HG02840 (cell line): ENCODE data around the gene SLC38A5.
"Not testable (repeated sequence)": the region's sequence is repeated elsewhere in the genome, so short reads cannot be mapped to it uniquely, and the experiment has no call there.

Experiments
- ATAC-seq: cut with Tn5 transposase; IDR thresholded peaks from one replicate; pipeline ENCODE4 v1.9.1; 2021; ENCODE audit warnings: mild to moderate bottlenecking, moderate library complexity, moderate number of reproducible peaks; ENCODE audit not compliant: unreplicated experiment, low FRiP score

The SLC38A5 gene

DNA sequence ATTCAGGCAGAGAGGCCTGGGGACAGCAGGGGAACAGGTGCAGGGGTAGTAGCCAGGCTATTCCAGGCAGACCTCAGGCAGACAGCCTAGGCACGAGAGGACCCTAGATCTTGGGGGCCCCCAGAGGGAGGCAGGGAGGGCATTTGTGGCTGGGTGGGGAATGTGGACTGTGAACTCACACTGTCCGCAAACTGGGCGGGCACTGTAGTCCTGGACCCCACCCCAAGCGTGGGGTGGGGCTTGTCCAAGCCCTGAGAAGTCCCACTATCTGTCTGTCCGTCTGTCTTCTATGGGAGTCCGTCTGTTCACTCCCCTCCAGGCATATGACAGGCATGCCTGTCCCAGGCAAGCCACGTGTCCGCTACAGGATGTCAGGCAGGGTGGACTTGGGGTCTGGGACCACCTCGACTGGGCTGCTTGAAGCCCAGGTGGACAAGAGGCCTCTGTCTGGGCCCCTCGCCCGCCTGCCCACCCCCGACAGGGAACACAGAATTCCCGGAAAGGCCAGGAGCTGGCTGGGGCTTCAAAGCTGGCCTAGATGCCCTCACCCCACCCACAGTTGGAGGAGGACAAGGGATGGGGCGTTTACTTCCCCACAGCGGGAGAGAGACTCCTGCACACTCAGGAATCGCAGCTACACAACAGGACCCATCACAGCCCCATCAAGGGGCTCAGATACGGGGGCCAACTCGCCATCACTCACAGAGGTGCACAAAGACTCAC lies at the start of gene SLC38A5:
Gene SLC38A5 (minus strand): TSS at position 151 of the 723 bp plus-strand sequence. CDS start 2,336 bp downstream, outside the sequence.
- ATAC-seq, result no peak

DNA sequence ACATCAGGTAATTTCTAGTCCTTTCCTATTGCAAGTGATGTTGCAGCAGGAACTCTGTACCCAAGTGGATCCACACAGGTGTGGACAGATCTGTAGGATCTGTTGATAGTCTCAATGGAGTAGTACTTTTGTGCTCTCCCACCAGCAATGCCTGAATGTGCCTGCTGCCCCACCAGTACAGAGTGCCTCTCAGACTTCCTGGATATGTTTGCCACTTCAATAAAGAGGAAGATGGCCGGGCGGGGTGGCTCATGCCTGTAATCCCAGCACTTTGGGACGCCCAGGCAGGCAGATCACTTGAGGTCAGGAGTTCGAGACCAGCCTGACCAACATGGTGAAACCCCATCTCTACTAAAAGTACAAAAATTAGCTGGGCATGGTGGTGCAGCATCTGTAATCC lies 49.4 kb upstream of the SLC38A5 start:
- ATAC-seq, result not testable (repeated sequence)

DNA sequence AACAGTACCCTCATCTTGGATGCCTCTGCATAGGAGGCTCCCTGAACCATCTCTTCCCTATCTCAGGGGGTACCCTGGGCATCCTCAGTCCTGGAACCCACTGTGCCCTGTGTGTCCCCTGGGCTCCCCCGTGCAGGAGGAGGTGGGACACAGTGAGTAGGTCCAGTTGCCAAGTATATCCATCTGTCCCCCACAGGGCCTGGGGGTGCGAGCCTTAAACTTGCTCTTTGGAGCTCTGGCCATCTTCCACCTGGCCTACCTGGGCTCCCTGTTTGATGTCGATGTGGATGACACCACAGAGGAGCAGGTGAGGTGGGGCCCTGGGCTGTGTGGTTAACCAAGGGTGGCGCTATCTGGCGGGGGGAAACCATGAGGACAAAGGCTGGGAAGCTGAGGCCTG lies 46.9 kb upstream of the SLC38A5 start:
- ATAC-seq, result no peak

DNA sequence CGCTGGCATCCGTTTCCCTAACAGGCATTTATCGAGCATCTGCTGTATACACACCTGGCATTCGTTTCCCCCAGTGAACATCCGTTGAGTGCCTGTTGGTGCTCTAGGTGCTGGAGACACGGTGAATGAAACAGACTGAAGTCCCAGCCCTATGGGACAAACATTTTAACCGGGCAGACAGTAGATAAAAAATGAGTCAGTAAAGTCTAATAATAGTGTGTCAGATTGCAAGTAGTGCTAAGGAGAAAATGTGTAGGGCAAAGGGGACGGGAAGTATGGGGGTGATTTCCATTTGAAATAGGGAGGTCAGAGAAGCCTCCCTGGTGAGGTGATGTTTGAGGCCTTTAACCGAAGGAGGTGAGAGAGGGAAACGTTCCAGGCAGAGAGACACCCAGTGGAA lies 46.2 kb upstream of the SLC38A5 start:
- ATAC-seq, result no peak

DNA sequence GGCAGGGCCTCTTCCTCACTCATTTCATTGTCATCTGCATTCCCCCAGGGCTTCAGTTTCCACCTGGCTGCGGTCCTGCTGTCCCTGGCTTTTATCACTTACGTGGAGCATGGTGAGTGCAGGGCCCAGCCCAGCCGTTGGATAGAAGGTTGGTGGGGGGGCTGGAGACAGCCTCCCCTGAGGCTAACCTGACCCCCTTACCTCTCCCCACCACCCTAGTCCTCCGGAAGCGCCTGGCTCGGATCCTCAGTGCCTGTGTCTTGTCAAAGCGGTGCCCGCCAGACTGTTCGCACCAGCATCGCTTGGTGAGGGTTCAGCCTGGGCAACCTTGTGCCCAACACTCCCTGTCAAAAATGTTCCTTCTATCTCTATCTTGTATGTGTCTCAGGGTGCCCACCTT lies 45.8 kb upstream of the SLC38A5 start:
- no peak for ATAC-seq

DNA sequence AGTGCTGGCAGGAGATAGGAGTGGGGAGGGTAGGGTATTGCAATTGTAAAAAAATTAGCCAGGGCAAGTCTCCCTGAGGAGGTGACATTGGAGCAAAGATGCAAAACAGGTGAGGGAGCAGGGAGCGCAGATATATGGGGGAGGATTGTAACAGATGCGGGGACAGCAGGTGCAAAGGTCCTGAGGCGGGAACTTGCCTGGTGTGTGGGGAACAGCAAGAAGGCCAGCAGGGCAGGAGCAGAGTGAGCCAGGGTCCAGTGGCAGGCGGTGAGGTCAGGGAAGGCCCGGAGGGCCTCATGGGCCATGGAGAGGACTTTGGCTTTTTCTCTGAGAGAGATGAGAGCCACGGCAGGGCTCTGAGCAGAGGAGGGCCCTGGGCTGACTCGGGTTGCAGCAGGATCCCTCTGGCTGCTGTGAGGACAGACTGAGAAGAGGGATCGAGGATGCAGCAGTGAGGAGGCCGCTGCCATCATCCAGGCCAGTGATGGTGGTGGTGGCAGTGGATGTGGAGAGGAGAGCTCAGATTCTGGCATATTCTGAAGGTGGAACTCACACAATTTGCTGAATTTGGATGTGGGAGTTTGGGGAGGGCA lies 44.9 kb upstream of the SLC38A5 start:
- ATAC-seq, result no peak

DNA sequence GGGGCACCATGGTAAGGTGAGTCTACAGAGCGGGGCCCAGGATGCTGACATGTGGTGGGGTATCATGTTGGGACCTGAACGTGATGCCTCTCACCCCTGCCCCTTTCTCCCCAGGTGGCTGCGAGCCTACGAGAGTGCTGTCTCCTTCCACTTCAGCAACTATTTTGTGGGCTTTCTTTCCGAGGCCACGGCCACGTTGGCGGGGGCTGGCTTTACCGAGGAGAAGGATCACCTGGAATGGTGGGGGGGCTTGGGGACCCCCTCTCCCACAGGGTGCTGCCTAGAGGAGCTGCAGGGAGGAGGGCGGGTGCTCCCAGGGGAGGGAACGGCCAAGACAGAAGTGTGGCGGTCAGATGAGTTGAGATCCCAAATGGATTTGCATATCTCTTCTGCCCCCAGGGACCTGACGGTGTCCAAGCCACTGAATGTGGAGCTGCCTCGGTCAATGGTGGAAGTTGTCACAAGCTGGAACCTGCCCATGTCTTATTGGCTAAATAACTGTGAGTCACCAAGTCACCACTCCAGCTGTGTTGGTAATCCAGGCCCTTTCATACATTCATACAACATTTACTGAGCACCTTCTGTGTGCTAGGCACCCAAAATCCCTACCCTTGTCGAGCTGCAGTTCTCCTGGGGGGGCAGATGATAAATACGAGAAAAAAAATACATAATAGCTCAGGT lies 44.2 kb upstream of the SLC38A5 start:
- no peak for ATAC-seq

DNA sequence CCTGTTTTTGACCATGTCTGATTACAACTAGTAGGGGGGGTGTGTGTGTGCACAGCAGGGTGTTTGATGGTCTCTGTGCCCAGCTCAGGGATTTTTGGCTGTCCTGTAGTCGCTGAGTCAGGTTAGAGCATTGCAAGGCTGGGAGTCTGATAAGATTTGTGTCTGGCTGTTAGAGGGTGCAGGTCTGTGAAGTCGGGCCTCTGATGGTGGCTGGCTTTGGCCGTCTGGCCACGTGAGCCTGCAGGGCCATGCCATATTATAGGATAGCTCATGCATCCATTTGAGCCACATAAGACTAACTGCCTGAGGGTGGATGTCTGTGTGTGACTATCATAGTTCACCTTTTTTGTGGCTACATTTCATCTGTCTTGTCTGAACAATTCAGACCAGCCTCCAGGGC lies 43.6 kb upstream of the SLC38A5 start:
- ATAC-seq, result no peak

DNA sequence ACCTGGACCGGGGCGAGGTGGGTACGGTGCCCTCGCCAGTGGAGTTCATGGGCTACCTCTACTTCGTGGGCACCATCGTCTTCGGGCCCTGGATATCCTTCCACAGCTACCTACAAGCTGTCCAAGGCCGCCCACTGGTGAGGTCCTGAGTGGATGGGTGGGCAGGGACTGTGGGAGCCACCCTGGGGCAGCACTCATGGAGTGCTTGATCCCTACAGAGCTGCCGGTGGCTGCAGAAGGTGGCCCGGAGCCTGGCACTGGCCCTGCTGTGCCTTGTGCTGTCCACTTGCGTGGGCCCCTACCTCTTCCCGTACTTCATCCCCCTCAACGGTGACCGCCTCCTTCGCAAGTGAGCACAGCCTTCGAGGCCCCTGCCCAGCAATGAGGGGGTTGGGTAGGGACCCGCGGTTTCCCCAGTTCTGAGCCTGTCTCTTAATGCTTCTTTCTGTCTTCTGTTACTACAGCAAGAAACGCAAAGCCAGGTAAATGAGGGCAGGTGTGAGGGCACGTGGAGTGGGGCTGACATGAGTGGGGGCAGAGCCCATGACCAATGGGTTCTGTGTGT lies 42.4 kb upstream of the SLC38A5 start:
- no peak for ATAC-seq

DNA sequence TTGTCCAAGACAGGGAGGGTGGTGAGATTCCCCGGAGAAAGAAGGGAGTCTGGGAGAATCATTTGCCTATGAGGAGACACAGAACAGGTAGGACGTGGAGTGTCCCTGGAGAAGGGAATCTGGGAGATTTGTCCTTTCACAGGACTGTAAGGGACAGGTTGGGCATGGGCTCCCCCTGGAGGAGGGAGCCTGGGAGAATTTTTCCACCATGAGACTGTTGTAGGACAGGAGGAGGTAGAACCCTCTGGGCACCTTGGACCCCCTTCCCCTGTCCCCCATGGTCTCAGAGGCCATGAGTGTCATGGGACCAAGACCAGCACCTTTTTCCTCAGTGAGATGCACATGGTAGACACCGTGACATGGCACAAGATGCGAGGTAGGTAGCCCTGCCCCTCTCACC lies 41.5 kb upstream of the SLC38A5 start:
- ATAC-seq, result no peak

DNA sequence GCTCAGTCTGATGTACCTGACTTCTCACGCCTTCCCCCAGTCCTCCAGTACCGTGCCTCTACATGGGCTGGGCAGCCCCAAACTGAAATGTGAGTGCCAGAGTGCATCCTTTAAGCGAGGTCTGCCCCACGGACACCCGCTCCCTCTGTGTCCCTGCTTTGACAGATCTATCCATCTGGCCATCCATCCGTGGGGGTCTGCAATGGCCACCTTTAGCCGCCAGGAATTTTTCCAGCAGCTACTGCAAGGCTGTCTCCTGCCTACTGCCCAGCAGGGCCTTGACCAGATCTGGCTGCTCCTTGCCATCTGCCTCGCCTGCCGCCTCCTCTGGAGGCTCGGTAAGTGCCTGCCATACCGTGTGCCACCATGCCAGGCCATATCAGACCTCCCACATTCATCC lies 39.6 kb upstream of the SLC38A5 start:
- no peak for ATAC-seq

DNA sequence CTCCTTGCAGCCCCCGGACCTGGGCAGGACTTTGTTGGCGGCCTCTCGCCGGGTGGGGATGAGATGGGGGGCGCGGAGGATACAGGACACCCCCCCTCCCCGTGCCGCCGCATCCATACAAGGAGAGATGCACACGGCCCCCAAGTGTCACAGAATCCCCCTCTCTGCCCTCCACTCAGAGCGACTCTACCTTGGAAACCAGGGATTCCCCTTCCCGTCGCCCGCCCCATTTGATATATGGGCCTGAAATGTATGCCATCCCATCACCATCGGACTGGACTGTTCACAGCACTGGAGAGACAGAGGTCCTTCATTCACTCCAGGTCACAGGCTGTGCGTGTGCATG lies 39.2 kb upstream of the SLC38A5 start:
- ATAC-seq, result peak; percentile 11

DNA sequence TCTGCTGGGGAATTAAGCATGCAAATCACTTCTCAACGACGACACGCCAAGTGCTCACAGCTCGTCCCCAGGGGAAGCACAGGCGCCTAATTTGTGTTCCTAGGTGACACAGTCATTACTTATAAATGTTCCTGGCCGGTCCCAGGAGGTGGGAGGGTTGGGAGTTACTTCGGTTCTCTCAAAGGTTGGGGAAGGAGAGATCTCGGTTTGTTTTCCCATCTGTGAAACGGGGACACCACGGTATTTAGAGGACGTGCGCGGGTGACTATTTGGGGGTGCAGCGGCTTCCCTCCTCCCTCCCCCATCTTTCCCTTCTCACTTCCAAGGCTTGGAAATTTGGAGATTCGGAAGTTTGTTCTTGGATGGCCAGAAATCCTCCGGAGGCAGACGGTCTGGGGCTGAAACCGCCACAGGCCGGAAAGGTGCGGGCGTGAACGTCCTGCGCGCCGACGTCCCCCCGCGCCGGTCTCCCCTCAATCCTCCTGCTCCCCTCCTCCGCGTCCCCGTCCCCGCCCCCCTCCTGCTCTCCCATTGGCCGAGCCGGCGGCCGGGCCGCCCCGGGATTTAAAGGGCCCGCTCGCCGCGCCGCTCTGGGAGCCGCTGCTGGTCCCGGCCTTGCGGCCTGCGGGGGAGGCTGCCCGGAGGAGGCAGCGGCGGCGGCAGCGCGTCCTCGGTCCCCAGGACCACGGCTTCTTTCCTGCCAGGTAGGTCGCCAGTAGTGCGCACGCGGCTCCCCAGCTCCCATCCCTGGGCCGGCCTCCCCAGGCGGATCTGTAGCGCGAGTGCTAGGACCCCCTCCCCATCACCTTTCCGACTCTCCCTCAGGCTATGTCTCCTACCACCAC lies 38.6 kb upstream of the SLC38A5 start, which contains the start of gene PORCN:
Gene PORCN (plus strand): TSS at position 593 of the 845 bp plus-strand sequence. CDS start 829 bp downstream, outside the sequence.
- peak; percentile 58 for ATAC-seq

DNA sequence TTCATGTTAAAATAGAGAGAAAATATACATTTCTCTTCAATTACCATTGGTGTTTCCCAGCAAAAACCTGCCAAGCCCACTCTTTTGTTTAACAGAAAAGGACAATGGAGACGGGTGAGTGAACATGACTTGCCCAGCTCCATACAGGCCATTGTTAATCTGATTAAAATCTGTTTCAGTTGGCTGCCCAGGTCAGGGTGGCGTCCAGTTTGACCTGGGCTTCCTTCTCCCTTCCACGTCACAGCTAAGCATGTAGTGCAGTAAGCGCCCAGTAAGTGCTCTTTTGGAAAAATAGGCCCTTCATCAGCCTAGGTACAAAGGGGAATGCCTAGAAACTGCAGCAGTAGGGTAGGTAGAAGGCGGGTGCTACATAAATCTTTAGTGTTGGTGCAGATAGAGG lies 37.2 kb upstream of the SLC38A5 start:
- no peak for ATAC-seq

DNA sequence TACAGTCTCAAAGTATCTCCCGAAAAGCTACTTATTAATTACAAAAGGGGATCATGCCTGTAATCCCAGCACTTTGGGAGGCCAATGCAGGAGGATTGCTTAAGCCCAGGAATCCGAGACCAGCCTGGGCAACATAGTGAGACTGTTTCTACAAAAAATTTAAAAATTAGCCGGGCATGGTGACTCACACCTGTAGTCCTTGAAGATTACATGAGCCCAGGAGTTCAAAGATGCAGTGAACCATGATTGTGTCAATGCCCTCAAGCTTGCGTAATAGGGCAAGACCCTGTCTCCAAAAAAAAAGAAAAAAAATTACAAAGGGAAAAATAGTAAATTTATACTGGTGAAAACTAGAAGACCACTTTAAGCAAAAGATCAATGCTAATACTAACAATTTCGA lies 35.4 kb upstream of the SLC38A5 start:
- ATAC-seq, result no peak

DNA sequence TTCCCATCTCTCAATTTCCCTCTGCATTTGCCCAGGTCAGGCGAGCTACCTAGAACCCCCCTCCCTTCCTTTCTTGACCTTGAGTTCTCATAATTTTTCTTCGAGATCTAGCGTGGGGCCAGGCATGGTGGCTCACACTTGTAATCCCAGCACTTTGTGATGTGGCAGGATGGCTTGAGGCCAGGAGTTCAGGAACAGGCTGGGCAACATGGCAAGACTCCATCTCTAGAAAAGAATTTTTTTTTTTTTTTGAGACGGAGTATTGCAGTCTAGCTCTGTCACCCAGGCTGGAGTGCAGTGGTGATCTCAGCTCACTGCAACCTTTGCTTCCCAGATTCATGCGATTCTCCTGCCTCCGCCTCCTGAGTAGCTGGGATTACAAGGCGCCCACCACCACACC lies 34.2 kb upstream of the SLC38A5 start:
- ATAC-seq, result no peak

DNA sequence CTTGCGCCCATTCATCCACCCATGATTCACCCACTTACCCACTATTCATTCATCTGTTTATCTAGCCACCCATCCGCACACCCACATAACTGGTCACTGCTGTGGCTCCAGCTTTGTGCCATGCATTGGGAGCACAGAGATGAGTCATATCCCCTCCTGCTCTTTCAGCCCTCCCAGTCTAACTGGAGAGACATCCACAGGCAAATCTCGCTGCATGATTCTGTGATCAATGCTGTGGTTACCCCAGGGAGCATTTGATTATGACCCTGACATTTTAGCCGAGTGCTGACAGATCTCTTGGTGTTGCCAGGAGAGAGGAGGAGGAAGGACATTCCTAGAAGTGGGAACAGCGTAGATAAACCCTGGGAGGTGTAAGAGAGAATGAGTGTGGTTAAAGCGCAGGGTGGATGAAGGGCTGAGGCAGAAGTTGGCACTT lies 28.3 kb upstream of the SLC38A5 start:
- ATAC-seq, result no peak

DNA sequence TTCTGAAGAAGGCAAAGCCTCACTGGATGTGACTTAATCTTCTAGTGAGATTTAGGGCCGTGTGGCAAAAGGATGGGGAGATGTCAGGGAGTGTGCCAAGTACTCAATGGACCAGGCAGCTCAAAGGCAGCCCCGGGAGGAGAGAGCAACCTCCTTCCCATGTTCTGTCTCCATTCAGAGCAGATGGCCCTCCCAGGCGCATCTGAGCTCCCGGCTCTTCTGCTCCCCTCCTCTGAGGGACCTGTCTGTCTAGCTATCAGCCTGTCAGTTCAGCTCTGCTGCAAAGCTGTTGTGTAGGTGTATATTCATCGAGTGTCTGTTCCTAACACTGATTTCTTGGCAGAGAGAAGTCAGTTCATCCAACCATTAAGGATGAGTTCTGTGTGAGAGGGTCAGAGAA lies 27.8 kb upstream of the SLC38A5 start:
- no peak for ATAC-seq

DNA sequence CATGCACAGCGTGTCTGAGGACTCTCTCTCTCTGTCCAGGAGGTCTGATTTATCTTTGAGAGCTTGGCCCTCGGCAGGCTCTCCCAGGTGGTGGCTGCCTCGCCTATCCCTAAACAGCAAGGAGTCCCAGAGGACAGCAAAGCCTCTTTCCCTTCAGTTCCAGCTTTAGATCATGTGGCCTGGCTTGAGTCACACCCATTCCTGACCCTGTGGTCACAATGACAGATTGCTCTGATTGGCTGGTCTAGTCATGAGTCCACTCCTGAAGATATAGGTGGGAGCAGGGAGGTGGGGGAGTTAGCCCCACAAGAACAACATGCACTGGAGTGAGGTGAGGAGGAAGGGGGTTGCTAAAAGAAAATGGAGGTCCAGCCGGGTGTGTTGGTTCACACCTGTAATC lies 26.6 kb upstream of the SLC38A5 start:
- ATAC-seq, result no peak

DNA sequence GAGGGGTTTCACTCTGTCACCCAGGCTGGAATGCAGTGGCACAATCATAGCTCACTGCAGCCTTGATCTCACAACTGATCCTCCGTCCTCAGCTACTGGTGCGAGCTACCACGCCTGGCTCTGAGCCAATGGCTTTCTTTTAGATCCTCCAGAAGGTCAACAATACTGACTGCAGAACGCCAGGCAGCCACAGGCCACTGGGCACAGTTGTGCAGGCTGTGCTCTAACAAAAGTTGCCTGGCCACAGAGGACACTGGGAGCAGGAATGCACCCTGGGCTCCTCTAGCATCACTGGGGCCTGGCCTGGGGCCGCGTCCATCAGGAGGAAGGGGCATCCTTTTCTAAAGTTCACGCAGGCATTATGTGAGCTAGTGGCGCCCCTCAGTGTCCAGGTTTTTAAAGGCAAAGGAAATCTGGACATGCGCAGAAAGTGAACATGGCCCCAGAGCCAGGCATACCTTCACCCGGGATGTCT lies 23.9 kb upstream of the SLC38A5 start:
- ATAC-seq, result no peak
